MCF 10A (cell line): Measurements from ENCODE around the gene CHSY3. TPM values are rescaled to one million over a fixed set of nuclear protein-coding genes. Genes with fewer than 3 reads are reported as not detected.

Source experiments
- BruUV-seq: library from RNA; stranded (reverse); fragments of 400-500 nt; replicated peaks from 2 replicates; lab custom pipeline; 2021; lab: Mats Ljungman, UMichigan
- CTCF ChIA-PET: fragments of 300-600 bp; sonication (Branson Sonifier 250); formaldehyde crosslinking; extraction: SDS; loops from one replicate; lab custom pipeline; 2021; ENCODE audit warnings: antibody characterized with exemption, inconsistent platforms; lab: Yijun Ruan, JAX
- POLR2A ChIA-PET: fragments of 300-600, 350-650 bp; sonication (Branson Sonifier 250); formaldehyde crosslinking; extraction: SDS; loops from one replicate; lab custom pipeline; 2020; ENCODE audit warnings: antibody characterized with exemption, inconsistent platforms; lab: Yijun Ruan, JAX
- DNase-seq: peaks from one replicate; pipeline ENCODE4 v3.0.0-alpha.2; 2018; ENCODE audit not compliant: unreplicated experiment
- H3K27ac Mint-ChIP-seq: one replicate; pipeline ENCODE4 v1.8.0; 2022; ENCODE audit warnings: mild to moderate bottlenecking, low read depth, mixed read lengths; ENCODE audit not compliant: unreplicated experiment
- H3K27me3 Mint-ChIP-seq: one replicate; pipeline ENCODE4 v1.8.0; 2022; ENCODE audit warnings: mixed read lengths; ENCODE audit not compliant: insufficient read depth, unreplicated experiment
- H3K36me3 Mint-ChIP-seq: one replicate; pipeline ENCODE4 v1.8.0; 2022; ENCODE audit warnings: mild to moderate bottlenecking, moderate library complexity, mixed read lengths; ENCODE audit not compliant: insufficient read depth, unreplicated experiment
- H3K4me1 Mint-ChIP-seq: one replicate; pipeline ENCODE4 v1.8.0; 2022; ENCODE audit warnings: mixed read lengths; ENCODE audit not compliant: insufficient read depth, unreplicated experiment
- H3K4me3 Mint-ChIP-seq: one replicate; pipeline ENCODE4 v1.8.0; 2022; ENCODE audit warnings: mild to moderate bottlenecking, moderate library complexity, mixed read lengths; ENCODE audit not compliant: unreplicated experiment
- H3K9me3 Mint-ChIP-seq: one replicate; pipeline ENCODE4 v1.8.0; 2022; ENCODE audit warnings: mixed read lengths; ENCODE audit not compliant: unreplicated experiment
- intact Hi-C: fragments of 100-400 bp; cut with micrococcal nuclease; formaldehyde crosslinking; loops from 2 replicates; pipeline ENCODE4 v1.14.1; 2022
- total RNA-seq: library from RNA; stranded (reverse); gene quantifications from 2 replicates; pipeline ENCODE4 v1.2.3, GENCODE V29; 2022
- TF ChIP-seq, protein P1 (sequence below): fragments of 200-600 bp; IDR thresholded peaks from one replicate; pipeline ENCODE4 v1.8.0; 2022; ENCODE audit warnings: antibody characterized with exemption, mild to moderate bottlenecking; ENCODE audit not compliant: unreplicated experiment

Gene CHSY3
- total RNA-seq, 1 experiment from 2014 or later: 0.82 TPM

DNA sequence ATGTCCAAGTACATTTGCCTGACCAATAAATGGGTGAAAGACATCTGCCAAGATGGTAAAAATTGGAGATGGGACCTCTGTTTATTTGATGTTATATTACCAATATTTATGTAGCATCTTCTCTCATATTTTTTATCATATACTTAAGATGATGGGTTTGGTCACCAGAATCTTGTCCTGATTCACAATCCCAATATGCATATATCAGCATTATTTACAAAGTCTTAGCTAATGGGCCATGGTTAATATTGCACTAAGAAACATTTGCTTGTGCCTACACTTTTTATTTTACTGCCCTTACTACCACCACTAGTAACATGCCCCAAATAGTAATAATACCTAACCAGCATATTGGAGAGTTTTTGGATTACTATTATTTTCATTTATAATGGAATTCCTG, 116.7 kb downstream of the CHSY3 start:
- H3K4me3 Mint-ChIP-seq: no peak overlapping the region
- ChIA-PET POLR2A (interaction anchor here (1.2 kb wide), 1 partner anchor 76 kb away, joined by 3 read pairs; no protein-coding TSS in a partner anchor), CTCF (no interaction called here)
- H3K4me1 Mint-ChIP-seq: peaks cover 7% of the 10 kb centered on the region
- TF ChIP-seq, protein P1, sequence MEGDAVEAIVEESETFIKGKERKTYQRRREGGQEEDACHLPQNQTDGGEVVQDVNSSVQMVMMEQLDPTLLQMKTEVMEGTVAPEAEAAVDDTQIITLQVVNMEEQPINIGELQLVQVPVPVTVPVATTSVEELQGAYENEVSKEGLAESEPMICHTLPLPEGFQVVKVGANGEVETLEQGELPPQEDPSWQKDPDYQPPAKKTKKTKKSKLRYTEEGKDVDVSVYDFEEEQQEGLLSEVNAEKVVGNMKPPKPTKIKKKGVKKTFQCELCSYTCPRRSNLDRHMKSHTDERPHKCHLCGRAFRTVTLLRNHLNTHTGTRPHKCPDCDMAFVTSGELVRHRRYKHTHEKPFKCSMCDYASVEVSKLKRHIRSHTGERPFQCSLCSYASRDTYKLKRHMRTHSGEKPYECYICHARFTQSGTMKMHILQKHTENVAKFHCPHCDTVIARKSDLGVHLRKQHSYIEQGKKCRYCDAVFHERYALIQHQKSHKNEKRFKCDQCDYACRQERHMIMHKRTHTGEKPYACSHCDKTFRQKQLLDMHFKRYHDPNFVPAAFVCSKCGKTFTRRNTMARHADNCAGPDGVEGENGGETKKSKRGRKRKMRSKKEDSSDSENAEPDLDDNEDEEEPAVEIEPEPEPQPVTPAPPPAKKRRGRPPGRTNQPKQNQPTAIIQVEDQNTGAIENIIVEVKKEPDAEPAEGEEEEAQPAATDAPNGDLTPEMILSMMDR: no peak
- H3K27me3 Mint-ChIP-seq: no peaks in the 10 kb centered on the region
- no peaks in the 10 kb centered on the region for H3K36me3 Mint-ChIP-seq
- no peak for DNase-seq
- no peaks in the 10 kb centered on the region for H3K9me3 Mint-ChIP-seq
- intact Hi-C loops: no loop called here
- no TSS peak for BruUV-seq
- H3K27ac Mint-ChIP-seq: no peak overlapping the region

DNA sequence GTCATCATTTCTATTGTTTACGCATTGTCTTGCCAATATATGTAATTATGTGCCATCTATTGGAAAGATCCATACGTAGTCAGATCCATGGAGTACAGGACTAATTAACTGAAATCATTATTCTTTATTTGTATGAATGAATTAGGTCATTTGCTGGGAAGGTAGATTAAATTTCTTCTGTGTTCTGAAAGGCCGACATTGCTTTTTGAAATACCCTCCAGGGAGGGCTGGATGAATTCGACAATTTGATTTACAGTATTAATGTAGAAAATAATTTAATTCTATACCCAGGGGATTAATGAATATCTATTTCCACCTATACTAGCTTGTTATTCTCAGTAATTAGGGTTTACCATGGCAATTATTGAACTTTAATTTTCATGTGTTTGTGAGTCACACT, 117.6 kb downstream of the CHSY3 start:
- TF ChIP-seq, protein P1: no peak
- Mint-ChIP-seq H3K27me3 (no peaks in the 10 kb centered on the region), H3K27ac (no peak overlapping the region), H3K4me3 (no peak overlapping the region), H3K4me1 (peaks cover 3% of the 10 kb centered on the region), H3K9me3 (no peaks in the 10 kb centered on the region), H3K36me3 (no peaks in the 10 kb centered on the region)
- no TSS peak for BruUV-seq
- intact Hi-C loops: no loop called here
- ChIA-PET POLR2A (interaction anchor here (1.2 kb wide), 1 partner anchor 76 kb away, joined by 3 read pairs; no protein-coding TSS in a partner anchor), CTCF (no interaction called here)
- DNase-seq: no peak

DNA sequence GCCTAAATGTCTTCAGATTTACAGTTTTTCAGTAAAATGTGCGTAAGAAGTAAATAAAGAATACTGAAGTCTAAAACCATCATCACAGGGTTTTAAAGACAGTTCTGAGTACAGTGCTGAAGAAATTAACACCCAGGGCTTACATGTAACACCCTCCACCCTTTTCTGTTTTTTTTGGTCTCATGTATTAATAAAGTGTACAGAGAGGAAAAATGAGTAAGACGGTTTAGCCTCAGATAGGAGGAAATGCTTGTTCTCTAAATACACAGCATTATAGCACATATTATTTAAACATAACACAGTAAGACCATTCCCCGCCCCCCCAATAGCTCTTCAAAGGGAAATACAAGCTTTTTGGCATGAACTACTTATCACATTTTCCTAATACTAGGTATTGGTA, 119.3 kb downstream of the CHSY3 start:
- no TSS peak for BruUV-seq
- intact Hi-C loops: no loop called here
- DNase-seq: no peak
- Mint-ChIP-seq H3K4me3 (no peak overlapping the region), H3K27me3 (no peaks in the 10 kb centered on the region), H3K36me3 (no peaks in the 10 kb centered on the region), H3K27ac (no peak overlapping the region), H3K4me1 (no peaks in the 10 kb centered on the region), H3K9me3 (peaks cover 4% of the 10 kb centered on the region)
- TF ChIP-seq, protein P1: no peak
- CTCF ChIA-PET: interaction anchor here (0.6 kb wide), 1 partner anchor 631 kb away, joined by 5 read pairs; no protein-coding TSS in a partner anchor
- POLR2A ChIA-PET: interaction anchor here (0.6 kb wide), 1 partner anchor 215 kb away, joined by 3 read pairs; no protein-coding TSS in a partner anchor

DNA sequence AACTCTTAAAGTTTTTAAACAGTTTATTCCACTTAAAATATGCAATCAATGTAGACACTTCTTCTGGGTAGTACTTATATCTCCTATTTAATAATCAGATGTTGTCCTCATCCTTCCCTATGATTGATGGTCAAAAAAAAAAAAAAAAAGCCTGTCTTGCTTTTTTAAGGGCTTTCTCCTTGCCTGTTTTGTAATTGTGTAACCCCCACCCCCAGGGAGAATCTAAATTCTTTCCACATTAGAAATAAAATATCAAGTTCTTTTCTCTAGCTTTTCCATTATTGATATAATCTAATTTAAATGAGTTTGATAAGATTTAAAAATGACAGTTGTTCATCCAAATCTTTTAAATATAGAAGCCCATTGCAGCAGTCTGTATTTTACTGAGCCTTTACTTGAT, 119.7 kb downstream of the CHSY3 start:
- Mint-ChIP-seq H3K27ac (no peak overlapping the region), H3K27me3 (no peaks in the 10 kb centered on the region), H3K4me3 (no peak overlapping the region), H3K4me1 (no peaks in the 10 kb centered on the region), H3K36me3 (no peaks in the 10 kb centered on the region), H3K9me3 (peaks cover 8% of the 10 kb centered on the region)
- POLR2A ChIA-PET: no interaction called here
- CTCF ChIA-PET: interaction anchor here (0.6 kb wide), 1 partner anchor 631 kb away, joined by 5 read pairs; no protein-coding TSS in a partner anchor
- BruUV-seq: no TSS peak
- no peak for DNase-seq
- TF ChIP-seq, protein P1: no peak
- intact Hi-C loops: no loop called here
